MV-4-11 (cell line): ENCODE results near the gene PRICKLE1.

Experiments used
- DNase-seq: peaks from one replicate; lab custom pipeline; 2025; lab: John Stamatoyannopoulos, UW

PRICKLE1 gene

DNA sequence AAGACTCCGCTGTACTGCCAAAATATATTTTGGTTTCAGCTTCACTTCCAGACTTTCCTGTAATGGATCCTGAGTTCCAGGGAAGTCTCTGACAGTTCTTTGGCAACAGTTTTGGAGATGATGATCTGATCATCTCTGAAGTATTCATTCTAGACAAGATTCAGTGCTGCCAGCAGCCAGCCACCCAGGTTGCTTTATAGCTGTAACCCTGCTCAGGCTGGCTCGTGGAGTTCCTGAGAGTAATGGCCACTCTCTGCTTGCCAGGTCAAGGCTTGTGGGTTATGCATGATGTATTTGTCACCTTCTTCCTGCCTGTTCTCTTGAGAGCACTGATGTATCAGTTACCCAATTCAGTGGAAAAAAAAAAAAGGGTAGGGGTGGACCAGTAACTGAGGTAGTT, 139.3 kb downstream of the PRICKLE1 start:
- no peak for DNase-seq

DNA sequence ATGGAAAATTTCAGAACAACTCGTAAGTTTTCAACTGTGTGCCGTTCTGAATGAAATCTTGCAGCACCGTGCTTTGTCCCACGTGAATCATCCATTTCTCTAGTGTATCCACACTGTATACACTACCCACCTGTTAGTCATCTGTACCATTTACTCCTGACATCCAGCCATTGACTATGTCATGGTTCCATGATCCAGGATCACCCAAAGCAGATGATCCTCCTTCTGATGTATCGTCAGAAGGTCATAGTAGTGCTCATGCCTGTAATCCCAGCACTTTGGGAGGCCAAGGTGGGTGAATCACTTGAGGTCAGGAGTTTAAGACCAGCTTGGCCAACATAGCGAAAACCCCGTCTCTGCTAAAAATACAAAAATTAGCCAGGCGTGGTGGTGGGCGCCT, 140.7 kb downstream of the PRICKLE1 start:
- no peak for DNase-seq

DNA sequence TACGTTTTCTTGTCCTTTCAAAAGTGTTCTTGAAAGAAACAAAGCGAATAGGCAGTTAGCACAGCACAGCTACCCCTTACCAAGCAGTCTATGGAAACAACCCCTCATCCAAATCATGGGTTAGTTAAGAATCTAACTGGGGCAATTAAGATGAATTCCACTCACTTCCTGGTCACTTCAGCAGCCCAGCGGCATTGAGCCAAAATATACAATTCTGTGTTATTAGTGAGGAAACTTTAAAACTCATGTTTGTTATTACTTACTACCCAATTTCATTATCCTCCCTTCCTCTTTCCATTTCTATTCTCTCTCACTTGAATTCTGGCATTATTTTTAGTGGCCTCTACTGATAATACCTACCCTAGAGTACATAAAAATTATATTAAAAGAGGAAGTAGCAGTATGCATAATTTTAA, 142.2 kb downstream of the PRICKLE1 start:
- DNase-seq = peak; percentile 5

DNA sequence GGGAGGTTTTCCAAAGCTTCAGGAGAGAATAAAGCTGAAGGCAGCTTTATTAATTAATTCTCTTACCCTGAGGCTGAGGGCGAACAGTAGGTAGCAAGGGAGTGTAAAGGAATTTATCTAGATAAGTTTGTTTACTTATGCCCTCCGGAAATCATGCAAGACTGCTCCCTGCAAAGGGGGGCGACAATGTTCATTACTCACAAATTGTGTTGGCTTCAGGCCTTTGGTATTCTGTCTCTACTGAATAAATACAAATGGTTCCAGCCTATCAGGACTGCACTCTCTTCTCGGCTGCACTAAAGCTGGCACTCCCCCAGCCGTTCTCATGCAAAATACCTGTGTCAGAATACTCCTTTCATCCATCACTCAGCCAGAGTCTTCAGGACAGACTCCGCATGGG, 142.8 kb downstream of the PRICKLE1 start:
- no peak for DNase-seq

DNA sequence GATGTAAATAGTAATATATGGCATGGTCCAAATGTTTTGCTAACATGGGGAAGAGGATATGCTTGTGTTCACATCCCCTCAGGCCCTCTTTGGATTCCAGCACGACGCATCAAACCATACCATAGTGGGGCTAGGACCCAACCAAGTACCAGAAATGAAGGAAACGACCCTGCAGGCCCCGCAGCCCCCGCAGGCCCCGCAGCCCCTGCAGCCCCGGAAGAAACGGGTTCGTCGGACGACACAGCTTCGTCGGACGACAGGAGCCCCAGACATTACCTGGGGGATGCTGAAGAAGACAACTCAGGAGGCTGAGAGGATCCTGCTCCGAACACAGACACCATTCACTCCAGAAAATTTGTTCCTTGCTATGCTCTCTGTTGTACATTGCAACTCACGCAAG, 143.7 kb downstream of the PRICKLE1 start:
- no peak for DNase-seq

DNA sequence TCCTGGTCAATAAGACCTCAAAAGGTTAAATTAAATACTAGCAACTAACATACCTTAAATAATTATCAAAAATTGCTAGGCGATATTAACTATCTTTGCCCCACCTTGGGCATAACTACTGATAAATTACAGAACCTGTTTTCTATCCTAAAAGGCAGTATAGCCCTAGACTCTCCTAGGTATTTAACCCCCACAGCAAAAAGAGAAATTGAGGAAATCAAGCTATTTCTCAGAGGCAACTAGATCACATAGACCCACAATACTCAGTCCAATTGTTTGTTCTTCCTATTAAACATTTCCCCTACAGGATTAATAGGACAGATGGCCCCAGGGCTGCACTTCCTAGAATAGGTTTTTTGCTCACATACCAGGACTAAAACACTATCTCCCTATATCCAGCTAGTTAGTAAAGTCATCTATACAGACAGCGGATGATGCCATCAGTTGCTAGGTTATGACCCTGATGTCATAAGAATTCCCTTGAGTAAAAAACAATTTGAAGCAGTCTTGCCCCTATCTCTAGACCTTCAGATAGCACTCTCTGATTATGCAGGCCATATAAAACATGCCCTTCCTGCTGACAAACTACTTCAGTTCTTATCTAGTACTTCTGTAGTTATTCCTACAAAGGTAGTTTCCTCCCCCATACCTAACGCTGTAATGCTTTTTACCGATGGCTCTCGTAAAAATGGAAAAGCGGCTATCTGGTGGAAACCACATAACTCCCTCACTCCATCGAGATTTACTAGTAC, 145.2 kb downstream of the PRICKLE1 start:
- no peak for DNase-seq

DNA sequence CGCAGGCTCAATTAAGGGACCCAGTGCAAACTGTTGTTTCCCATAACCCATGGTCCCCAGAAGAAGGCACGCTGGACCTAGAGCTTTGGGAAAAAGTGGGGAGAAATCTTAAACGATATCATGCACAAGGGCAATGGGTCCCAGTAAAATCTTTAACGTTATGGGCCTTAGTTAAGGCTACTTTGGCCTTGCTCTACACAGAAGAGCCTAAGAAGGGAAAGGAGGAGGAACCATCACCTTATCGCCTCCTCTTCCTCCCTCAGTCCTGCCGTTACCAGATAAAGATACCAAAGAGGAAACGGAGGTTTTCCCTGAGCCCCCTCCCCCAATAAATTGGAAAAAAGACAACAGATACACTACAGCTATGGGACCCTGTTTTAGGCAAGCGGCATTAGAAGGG, 146.7 kb downstream of the PRICKLE1 start:
- DNase-seq = no peak

DNA sequence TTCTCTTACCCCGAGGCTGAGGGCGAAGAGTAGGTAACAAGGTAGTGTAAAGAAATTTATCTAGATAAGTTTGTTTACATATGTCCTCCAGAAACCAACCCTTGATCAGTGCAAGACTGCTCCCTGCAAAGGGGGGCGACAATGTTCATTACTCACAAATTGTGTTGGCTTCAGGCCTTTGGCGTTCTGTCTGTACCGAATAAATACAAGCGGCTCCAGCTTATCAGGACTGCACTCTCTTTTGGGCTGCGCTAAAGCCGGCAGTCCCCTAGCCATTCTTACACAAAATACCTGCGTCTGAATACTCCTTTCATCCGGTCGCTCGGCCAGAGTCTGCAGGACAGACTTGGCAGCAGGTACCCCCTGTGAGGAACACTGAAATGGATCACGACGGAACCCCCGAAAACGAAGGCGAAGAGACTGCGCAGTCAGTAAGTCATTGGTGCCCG, 147.2 kb downstream of the PRICKLE1 start:
- DNase-seq = no peak

DNA sequence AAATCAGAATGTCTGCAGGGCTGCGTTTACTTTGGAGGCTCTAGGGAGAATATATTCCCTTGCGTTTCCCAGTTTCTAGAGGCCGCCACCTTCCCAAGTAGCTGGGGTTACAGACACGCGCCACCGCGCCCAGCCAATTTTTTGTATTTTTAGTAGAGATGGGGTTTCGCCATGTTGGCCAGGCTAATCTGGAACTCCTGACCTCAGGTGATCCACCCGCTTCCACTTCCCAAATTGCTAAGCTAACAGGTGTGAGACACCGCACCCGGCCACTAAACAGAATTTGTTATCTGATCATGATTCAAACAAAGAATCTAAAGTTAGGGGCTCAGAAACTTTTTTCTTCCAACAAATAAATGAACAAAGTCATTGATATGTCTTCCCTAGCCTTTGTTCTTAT, 148.9 kb downstream of the PRICKLE1 start:
- DNase-seq = no peak

DNA sequence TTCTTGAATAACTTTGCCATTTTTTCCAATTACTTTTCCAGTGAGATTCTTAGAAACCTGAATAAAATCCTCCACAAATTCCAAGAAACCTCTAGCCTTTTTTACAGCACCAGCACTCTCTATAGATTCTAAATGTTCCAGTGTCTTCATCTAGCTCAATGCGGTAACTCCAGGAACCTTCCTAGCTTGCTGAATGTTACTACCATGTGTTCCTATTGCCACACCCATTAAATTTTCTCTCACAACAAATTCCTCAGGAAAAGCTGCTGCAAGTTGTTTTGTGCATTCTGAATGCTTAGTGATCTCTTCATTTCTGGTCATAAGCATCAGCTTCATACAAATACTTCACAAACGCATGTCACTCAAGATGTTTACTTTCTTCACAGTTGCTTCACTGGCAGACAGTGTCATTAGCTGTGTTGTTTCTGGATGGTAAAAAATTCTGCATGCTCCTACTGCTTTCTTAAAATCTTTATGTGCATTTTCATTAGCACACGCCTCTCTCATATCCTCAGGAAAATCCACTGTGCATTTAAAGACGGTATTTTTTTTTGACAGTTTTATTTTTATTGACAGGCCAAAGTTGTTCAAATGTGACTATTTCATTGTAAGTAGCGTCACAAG, 156.9 kb downstream of the PRICKLE1 start:
- no peak for DNase-seq

DNA sequence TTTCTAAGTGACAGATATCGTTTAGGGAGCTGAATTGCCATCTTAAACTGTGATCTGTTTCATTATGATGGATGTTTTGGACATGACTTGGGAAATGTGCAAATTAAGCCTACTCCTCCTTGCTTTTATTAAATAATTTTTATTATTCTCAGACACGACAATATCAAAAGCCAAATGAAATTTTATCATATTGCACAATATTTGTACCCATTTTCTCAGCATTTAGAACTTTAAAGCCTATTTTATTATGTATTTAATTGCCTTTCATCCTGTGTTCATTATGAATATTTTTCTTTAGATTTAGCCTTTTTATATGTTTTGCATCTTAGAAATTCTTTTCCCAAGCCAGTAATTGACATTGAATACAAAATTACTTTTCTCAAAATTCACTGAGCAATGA, 160.7 kb downstream of the PRICKLE1 start:
- no peak for DNase-seq

DNA sequence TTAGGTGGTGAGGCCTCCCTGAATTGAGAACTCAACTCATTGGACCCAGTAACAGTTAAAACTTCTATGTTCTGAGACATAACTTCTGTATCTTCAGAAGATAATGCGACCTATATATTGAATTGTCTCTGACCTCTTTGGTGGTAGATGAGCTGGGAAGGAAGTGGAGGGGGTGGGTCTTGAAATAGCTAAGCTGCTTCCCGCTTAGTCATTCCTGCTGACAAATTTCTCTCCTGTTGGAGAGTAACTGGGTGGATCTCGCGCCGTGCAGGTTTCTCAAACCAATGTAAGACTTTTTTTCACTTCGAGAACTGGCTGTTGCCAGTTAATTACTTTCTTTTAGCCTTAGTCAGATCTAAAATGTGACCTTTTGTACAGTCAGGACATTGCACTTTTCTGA, 162.8 kb downstream of the PRICKLE1 start:
- DNase-seq = no peak

DNA sequence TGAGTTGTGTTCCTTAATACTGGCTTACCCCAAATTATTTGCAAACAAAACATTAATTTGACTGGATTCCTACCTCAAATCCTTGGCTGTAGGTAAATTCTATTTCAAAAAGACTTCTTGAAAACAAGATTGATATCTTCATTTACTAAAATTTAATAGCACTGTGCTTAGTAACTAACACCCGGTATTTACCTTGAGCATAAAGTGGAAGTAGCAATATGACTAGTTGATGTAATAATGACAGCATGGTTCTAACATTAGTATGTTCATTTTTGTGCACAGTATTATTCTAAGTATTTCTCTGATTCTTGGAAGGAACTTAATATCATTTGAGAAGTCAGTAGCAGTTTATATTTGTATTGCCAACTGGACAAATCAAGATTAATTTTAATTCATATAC, 166.8 kb downstream of the PRICKLE1 start:
- DNase-seq = no peak

DNA sequence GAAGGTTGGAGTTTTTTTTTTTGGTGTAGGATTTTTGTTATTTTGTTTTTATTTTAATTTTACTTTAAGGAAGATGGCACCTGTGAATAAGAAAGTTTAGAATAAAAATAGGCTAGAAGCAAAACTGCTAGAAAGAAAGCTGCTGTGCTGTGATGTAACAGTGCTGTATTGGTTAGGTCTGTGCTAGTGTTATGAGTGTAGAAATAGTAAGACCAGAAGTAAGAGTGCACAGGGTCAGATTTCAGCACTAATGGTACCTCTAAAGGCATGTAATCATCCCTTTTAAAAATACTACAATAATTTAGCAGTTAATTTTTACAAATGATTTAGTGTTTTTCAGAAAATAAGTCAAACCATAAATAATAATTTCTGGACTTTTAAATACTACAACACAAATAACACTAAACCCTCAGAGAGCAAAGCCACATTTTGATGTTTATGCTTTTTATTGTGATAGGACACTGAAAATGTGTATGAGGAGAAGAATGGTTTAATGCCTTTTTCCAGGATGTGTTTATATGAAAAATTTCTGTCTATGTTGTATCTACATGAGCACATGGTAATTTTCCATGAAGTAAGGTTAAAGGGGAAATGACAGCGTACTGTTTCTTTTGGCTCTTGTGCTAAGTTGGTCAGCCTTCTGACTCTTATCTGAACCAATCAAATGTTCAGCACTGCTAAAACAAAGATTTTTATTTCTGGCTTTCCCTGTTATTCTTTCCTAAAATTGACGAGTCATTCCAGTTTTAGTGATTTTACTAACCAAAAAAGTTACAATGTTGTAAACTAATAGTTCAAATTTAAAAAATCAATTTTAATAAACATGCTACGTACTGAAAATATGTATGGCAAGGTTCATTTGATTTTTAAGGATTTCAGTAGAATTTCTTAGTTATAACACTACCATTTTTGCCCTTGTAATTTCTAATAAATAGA, 167.4 kb downstream of the PRICKLE1 start:
- peak; percentile 23 for DNase-seq

DNA sequence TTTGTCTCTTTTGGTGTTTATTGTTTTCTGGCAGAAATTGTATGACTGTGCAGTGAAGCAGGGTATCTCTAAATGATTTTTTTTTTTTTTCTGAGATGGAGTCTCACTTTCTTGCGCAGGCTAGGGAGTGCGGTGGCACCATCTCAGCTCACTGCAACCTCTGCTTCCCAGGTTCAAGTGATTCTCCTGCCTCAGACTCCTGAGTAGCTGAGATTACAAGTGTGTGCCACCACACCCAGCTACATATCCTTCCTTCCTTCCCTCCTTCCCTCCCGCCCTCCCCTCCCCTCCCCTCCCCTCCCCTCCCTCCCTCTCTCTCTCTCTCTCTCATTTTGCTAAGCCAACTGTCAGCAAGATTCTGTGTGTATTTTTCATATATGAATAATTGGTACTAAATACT, 169.2 kb downstream of the PRICKLE1 start:
- DNase-seq = no peak

DNA sequence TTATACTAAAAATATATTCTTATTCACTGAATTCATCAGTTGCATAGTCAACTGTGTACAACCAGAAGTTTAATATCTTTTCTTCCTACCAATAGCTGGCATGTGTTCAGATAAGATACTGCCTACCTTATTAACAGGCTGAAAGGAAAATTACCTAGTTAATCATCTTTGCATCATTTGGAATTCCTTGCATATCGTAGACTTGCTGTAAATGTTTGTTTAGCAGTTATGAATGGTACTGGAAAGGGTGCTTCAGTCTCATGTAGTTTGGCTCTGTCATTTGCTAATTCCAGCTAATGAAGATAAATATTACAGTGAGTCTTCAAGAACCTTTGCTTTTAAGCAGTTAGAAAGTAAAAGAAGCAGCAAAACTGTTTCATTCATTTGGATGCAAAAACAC, 179.2 kb downstream of the PRICKLE1 start:
- no peak for DNase-seq

DNA sequence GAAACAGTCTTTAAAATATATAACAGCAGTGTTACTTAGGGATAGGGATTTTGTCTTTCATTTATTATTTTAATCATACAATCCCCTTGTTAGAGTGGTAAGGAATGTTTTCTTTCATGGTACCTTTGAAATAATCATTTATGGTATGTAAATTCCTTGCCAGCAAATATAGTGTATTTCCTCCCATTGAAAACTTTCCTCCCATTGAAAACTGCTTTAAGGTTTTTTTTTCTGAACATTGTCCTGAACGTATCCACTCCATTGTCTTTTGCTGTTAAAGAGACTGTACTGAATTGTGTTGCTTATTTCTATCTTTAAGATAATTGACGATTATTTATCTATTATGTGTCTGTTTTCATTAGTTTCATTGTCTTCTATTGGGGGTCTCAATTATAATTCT, 180.1 kb downstream of the PRICKLE1 start:
- DNase-seq = no peak

DNA sequence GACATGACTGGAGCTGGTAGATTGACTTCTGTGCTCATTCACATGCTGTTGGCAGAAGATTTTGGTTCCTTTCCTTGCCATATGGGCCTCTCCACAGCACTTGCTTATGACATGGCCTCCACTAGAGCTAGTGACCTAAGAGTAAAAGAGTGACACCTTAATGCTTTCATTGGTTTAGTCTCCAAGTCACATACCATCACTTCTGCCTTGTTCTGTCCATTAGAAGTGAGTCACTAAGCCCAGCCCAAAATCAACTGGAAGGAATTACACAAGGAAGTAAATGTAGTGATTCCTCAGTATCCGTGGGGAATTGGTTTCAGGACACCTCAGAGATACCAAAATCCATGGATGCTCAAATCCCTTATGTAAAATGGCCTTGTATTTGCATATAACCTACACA, 182.2 kb downstream of the PRICKLE1 start:
- DNase-seq = no peak
